GM18519 (cell line): ENCODE measurements around the gene HSD17B8.

Source experiments
- ATAC-seq: cut with Tn5 transposase; IDR thresholded peaks from one replicate; pipeline ENCODE4 v1.9.1; 2021; ENCODE audit warnings: mild to moderate bottlenecking, moderate library complexity; ENCODE audit not compliant: unreplicated experiment, low FRiP score

The HSD17B8 gene

DNA sequence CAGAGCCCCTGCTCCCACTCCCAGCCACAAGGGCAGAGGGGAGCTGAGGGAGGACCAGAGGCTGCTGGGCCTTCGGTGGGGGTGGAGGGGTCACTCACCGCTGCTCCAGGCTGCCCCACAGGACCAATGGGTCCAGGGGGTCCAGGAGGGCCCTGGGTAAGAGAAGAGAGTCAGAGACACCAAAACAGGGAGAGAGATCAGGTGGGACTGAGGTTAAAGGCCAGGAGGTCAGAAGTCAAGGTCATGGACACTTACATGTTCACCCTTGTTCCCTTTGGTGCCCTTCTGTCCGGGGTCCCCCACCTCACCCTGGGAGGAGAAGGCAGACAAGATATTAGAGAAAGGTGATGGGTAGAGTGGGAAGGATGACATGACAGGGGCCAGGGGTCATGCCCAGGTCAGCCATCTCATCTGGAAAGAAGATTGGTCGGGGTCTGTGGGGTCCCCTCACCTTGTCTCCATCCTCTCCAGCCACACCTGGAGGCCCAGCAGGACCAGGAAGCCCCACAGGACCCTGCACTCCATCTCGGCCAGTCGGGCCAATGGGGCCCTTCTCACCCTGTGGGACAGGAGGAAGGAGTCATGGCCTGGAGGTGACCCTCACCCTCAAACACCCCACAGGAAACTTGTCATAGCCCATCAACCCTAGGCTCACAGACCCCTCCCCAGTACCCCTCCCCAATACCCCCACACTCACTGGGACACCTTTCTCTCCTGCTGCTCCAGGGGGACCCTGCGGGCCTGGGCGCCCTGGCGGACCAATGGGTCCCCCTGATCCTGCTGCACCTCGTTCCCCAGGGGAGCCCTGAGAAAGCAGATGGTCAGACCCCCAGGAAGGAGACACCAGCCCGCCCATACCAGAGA lies 33.2 kb upstream of the HSD17B8 start:
- ATAC-seq, result no peak

DNA sequence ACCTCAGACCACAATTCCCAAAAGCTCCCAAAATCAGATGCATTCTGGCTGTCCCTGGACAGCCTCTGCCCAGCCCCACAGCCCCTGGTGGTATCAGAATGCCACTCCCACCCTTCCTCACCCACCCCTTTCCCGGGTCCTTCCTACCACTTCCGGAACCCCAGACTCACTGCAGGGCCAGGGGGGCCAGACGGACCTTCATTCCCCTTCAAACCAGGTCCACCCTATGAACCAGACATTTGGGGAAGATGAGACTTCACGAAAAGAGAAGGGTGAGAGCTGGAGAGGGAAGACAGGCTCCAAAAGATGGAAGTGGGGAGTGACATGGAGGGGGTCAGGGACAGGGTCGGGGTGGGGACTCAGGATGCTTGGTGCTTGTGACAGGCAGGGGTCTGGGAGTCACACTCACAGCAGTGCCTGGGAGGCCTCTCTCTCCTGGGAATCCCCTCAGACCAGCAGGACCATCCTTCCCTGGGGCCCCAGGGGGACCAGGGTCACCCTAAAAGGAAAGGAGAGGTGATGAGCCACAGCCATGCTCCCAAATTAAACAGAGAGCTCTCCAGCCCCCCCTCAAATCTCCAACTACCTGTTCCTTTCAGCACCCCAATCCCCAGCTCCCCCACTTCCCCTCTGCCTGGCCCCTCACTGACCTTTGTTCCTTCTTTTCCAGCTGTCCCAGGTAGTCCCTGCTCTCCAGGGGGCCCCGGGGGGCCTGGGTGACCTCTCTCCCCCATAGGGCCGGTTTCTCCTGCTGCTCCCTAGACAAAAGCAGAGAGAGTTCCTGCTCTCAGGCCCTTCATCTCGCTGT lies 32.4 kb upstream of the HSD17B8 start:
- no peak for ATAC-seq

DNA sequence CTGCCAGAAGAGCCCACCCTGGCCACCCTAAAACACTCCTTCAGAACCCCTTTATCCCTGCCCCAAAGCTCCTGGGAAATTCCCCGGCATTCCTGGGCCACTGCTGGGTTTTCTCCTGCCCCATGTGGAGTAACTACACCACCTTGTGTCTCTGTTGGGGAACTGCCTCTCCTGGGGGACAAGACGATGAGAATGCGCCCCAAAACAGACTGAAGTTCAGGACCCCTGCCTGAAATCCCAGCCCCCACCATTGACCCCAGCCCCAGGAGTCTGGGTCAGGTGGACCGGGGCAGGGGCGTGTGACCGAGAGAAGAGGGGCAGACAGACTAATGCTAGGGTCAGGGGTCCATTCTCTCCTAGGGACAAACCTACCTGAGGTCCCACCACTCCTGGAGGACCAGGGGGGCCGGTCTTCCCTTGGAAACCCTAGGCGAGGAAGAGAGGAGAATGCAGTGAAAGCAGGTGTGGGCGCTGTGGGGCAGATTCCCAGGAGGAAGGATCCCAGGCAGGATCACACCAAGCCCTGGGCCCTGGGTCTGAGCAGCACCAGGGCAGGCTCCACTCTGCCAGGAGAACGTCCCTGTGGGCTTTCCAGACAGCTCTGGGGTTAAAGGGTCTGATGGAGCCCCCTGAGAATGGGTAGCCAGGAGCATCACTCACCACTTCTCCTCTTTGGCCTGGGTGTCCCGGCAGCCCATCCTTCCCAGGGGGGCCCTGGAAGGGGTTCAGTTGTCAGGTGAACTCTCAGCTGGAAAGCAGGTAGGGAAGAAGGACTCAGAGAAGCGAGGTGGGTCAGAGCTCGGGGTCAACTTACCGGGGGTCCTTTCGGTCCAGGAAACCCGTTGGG lies 31.5 kb upstream of the HSD17B8 start:
- no peak for ATAC-seq

DNA sequence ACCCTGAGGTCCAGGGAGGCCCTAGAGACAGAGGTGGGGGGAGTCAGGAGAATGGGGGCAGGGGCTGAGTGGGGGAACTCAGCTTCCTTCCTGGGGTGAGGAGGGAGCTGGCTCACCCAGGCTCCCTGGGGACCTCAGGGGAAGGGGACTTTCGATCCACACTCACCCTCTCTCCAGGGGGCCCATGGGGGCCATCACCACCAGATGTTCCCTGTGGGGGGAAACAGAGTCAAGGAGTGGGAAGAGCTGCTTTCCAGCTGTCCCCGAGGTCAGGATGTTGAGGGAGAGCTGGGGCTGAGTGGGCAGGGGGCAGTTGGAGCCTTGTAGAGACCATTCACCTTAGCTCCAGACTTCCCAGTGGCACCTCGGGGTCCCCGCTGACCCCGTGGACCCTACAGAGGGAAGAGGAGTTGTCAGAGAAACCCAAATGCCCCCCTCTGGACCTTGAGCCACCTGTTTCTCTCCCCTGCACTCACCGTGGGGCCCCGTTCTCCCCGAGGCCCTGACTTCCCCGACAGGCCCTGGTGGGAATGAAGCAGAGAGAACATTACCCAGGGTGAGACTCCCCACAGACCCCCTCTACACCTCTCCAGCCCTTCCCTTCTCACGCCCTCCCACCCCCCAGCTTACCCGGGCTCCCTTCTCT lies 30.8 kb upstream of the HSD17B8 start:
- no peak for ATAC-seq

DNA sequence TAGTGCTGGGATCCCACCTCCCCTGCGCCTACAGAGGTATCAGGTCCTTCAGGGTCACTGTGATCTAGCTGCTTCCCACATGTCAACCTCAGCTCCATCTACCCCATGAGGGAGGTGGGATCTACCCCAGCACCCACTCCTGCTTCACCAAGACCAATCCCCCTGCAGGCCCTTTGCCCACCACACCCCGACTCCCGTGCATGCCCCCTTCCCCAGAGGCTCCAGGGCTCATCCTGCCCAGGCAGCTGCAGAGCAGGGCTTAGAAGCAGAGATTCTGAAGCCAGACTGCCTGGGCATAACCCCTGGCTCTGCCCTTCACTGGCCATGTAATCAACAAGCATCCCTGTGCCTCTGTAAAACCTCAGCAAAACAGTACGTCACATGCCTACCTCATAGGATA lies 29.7 kb upstream of the HSD17B8 start:
- ATAC-seq, result no peak

DNA sequence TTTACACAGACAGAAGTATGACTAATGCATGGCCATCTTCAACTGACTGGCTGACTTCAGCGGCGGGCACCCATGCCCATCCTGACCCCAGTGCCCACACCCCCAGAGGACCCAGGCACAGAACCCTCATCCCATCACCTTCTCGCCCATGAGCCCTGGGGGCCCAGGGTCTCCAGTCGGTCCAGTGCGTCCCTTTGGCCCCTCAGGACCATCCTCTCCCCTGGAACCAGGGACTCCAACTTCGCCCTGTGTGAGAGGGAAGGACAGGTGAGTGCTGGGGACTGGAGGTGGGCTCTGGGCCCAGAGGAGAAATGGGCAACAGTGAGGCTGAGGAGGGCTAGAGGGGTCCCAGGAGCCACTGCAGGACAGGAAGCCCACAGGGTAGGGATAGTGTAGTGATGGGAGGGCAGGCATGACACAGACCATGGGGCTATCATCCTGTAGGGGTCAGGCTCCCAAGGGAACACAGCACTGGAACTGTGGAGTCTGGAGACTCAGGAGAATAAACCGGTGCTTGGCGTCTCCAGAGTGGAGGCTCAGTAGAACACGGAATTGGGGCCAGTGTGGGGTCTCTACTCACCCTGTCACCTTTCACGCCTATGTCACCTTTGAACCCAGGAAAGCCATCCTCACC lies 28.9 kb upstream of the HSD17B8 start:
- ATAC-seq, result no peak

DNA sequence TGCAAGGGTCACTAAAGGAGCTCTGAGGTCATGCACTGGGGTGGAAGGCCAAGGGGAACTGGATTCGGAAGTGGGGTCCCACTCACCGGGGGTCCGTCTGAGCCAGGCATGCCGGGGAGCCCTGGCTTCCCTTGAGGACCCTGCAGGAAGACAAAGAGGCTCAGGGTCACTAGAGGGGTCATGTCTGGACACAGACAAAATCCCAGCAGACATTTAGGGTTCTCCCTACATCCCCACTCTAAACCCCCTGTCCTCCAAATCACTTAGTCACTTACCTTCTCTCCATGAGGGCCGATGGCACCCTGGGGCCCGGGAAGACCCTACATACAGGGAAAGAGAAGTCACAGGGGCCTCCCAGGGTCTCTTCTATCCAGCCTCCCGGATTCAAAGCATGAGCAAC lies 27.5 kb upstream of the HSD17B8 start:
- no peak for ATAC-seq

DNA sequence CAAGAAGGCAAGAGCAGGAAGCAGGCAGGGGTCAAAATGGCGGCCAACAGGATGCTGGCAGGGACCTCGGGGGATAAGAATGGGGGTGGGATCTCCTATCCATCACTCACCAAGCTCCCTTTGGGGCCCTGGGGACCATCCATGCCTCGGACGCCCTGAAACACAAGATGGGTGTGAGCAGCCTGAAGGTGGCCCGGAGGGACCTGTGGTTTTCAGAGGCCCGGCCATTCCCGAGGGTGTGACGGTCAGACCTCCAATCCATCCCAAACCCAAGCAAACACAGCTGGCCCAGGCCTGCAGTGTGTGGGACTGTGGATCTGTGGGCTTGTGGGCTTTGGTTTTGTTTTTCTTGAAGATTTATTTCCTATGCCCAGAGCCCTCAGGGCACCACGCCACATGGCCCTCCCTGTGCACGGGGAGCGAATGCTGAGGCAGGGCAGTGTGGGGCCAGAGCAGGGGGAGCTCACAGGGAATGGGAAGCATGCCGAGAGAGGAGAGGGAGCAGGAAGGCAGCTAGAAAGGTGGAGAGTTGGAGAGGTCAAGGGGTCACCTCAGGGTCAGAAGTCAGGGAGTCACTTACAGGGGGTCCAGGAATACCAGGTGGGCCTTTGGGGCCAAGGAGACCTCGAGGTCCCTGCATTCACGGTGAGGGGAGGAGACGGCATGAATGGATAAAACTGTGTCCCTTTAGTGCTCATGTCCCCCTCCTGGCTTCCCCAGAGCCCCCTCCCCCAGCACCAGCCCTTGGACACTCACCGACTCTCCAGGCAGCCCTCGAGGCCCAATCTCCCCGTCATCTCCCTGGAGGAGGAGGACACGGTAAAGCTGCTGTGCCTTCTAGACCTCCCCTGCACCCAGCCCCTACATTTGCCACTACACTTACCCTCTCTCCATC lies 26.7 kb upstream of the HSD17B8 start:
- ATAC-seq, result no peak

DNA sequence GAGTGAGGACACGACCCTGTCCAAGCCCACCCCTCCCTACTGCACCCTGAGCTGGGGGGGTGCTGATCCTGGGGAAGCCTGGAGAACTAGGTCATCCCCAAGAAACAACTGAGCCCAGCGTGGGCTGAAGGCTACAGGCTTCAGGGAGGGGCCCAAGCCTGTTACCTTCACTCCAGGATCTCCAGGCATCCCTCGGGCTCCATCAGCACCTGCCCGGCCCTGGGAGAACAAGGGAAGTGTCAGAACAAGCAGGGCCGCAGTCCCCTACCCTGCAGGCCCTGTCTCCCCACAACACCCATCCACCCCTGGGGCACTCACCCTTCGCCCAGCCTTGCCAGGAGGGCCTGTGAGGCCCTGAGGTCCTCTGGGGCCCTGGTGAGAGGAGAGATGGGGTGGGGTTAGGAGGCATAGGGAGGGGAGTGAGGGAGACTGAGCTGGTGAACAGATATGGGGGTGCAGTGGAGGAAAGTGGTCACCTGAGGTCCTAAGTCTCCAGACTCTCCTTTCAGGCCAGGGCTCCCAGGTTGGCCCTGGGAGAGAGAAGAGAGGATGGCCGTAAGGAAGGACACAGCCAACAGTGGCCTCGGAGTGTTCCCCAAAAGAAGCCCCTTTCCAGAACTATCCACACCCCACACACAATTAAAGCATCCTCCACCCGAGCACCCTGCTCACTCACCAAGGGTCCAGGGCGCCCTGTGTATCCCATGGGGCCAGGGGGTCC lies 25.5 kb upstream of the HSD17B8 start:
- no peak for ATAC-seq

DNA sequence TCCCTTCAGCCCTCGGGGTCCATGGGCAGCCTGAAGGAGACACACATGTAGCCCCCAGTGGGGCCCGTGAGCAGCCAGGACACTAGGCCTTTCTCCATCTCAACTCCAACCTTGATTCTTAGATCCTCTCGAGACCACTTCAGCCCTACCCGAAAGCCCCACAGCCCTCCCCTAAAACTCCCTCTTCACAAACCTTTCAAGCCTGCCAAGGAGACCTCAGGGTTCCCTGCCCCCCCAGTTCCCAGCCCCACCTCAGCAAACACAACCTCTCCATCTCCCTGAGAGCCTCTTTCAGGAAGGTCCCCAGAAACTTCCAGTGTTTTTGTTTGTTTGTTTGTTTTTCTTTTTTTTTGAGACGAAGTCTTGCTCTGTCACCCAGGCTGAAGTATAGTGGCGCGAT lies 23.3 kb upstream of the HSD17B8 start:
- ATAC-seq, result no peak

DNA sequence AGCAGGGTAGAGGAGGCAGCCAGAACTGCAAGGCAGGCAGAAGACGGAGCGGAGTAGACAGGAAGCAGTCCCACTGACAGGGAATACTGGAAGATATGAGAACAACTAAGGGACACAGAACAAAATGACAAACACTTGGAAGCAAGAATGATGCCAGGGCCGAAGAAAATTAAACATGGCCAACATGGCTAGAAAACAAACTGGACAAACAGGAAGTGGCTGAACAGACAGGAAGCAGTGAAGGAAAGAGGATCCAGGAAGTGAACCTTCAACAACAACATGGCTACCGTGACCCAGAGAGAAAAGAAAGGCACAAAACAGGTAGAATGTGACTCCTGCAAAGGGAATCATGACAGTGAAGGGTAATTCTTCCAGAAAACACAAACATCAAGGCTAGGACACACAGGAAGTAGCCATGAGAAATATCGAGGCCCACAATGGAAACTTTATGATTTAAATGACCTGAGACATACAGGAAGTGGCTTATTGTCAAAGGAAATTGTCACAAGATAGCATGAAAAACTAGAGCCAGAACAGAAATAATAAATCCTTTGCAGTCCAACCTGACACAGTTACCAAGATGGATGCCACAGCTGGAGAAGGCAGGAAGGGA lies 21.3 kb upstream of the HSD17B8 start:
- no peak for ATAC-seq

DNA sequence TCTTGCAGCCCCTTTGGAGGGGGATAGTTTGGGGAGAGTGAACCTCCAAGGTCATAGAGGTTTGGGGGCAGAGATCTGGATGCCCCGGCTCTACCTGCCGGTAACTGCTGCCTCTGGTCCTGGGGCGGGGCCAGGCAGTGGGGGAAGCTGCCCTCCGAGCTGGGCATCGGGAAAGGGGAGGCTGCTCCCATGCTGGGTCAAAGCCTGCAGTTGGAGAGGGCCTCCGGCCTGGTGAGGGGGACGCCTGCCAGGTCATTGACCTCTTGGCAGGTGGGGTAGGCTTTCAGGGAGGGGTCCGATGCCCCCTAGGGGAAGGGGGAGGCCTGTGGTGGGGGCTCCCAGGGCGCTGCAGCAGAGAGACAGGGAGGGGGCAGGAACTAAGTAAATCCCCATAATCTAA lies 19.3 kb upstream of the HSD17B8 start:
- no peak for ATAC-seq

DNA sequence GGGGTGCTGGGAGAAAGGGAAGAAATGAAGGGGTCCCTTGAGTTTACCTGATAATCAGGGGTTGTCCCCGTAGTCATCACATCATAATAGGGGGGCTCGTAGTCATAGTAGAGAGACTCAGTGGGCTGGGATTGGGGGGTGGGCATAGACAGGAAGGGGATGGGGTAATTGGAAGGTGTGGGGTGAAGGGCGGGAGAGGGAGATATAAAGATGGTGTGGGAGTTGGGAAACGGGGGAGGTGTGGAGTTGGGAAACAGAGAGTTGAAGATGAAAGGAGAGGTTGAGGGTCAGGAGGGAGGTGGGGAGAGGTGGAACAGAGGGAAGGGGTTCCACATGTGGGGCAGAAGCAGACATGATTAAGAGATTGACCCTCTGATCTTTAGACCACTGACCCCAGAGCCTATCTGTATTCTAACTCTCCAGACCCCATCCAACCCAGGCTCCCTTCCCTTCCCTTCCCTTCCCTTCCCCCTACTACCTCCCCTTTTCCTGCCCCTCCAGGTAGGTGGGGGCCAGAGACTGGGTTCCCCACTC lies 18.7 kb upstream of the HSD17B8 start:
- ATAC-seq, result no peak

DNA sequence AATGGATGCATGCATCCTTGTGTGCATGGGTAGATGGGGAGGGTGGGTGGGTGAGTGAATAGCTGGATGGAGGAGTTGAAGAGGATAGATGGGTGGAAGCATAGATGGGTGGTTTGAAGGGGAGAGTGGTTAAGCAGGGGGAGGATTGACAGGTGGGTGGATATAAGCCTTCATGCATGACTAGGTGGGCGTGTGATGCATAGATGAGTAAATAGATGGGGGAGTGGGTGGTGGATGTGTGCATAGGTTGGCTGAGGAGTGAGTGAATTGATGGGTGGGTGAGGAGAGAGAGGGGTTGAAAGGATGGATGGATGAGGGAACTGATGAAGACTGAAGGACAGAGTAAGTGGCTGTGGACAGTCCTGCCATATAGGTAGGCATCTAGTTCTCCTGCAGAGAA lies 16.6 kb upstream of the HSD17B8 start:
- no peak for ATAC-seq

DNA sequence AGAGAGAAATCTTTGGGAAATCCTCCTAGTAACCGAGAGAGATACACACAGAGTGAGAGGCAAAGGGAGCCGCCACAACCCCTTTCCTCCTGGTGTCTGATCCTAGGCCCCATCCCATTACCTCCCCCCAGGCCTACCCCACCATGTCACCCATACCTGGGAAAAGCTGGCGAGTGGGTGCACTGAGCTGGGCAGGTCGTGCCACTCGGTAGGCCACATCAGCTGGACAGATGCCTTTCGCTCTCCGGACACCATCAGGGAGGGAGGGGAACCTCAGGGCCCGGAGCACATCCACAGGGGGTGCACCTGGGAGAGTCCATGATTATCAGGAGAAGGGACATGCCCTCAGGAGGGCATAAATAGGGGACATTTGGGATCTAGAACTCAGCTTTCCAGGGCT lies 15.3 kb upstream of the HSD17B8 start:
- no peak for ATAC-seq

DNA sequence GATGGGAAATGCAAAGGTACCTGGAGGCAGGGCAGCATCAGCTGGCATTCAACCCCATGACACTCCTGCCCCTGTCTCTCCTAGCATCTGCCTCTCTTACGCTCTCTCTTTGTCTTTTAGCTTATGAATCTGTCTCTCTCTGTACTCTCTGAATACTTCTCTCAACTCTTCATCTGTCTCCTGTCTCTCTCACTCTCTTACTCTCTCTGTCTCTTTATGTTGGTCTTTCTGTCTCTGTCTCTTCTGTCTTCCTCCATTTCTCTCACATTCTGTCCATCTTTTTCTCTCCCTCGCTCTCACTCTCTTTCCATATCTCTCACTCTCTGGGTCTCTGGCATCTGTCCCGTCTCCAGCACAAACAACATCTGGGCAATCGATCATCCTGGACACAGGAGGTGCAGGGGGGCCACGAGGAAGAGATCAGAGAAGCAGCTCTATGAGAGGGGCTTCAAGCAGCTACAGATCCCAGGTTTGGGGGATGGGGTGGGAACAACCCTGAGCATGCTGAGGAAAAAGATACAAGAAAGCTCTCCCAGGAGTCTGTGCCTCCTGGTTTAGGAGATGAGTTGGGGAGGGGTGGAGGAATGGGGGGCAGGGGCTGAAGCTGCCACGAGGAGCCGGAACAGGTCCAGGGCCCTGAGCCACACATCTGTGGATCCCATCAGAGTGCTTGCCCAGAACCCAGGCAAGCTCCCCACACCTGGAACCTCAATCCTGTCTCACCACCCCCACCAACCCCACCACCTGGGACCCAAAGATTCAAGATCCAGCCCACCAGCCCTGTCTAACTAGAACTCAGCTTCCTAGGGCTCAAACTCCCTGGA lies 14.6 kb upstream of the HSD17B8 start:
- ATAC-seq, result no peak
